Endodermal cell (in vitro differentiated cells): ENCODE data around the gene TLR1. TPM values are rescaled to one million over a fixed set of nuclear protein-coding genes. Genes with fewer than 3 reads are reported as not detected.
"Not testable (repeated sequence)": the region's sequence is repeated elsewhere in the genome, so short reads cannot be mapped to it uniquely, and the experiment has no call there.

Experiments used
- DNase-seq: peaks from one replicate; pipeline ENCODE4 v3.0.0-alpha.2; 2017
- H3K27ac ChIP-seq: 2 replicates; pipeline ENCODE4 v1.5.1; 2013; ENCODE audit warnings: mild to moderate bottlenecking, low read depth, low read length, moderate library complexity
- H3K27me3 ChIP-seq: 2 replicates; pipeline ENCODE4 v1.6.1; 2013; ENCODE audit warnings: mild to moderate bottlenecking, low read length, moderate library complexity; ENCODE audit not compliant: insufficient read depth, control insufficient read depth, poor library complexity, severe bottlenecking
- H3K36me3 ChIP-seq: 2 replicates; pipeline ENCODE4 v1.7.0; 2013; ENCODE audit warnings: mild to moderate bottlenecking, low read length, moderate library complexity; ENCODE audit not compliant: control insufficient read depth, insufficient read depth
- H3K4me1 ChIP-seq: one replicate; pipeline ENCODE4 v1.7.0; 2013; ENCODE audit warnings: low read length; ENCODE audit not compliant: control insufficient read depth, insufficient read depth
- H3K4me3 ChIP-seq: 2 replicates; pipeline ENCODE4 v1.5.1; 2013; ENCODE audit warnings: mild to moderate bottlenecking, low read length, moderate library complexity
- H3K9ac ChIP-seq: 2 replicates; pipeline ENCODE4 v1.6.1; 2013; ENCODE audit warnings: mild to moderate bottlenecking, low read length, moderate library complexity; ENCODE audit not compliant: poor library complexity, severe bottlenecking; ENCODE audit errors: extremely low read depth
- H3K9me3 ChIP-seq: 2 replicates; pipeline ENCODE4 v1.6.1; 2013; ENCODE audit warnings: mild to moderate bottlenecking, low read length, moderate library complexity; ENCODE audit not compliant: control insufficient read depth
- H3K27ac Mint-ChIP-seq: 2 replicates; pipeline ENCODE4 v1.8.0; 2020; ENCODE audit warnings: mixed read lengths
- H3K27me3 Mint-ChIP-seq: 2 replicates; pipeline ENCODE4 v1.8.0; 2021; ENCODE audit warnings: mild to moderate bottlenecking, mixed read lengths; ENCODE audit not compliant: insufficient read depth
- H3K36me3 Mint-ChIP-seq: 2 replicates; pipeline ENCODE4 v1.8.0; 2020; ENCODE audit warnings: low read depth, mixed read lengths
- H3K4me1 Mint-ChIP-seq: 2 replicates; pipeline ENCODE4 v1.8.0; 2020; ENCODE audit warnings: mixed read lengths
- H3K4me3 Mint-ChIP-seq: 2 replicates; pipeline ENCODE4 v1.8.0; 2020; ENCODE audit warnings: mild to moderate bottlenecking, moderate library complexity, mixed read lengths
- H3K9me3 Mint-ChIP-seq: 2 replicates; pipeline ENCODE4 v1.8.0; 2020; ENCODE audit warnings: mild to moderate bottlenecking, mixed read lengths
- WGBS, 2 experiments: methylation state at CpG; one replicate each; pipeline versions ENCODE4 v1.1.5 to v1.1.7; 2013; ENCODE audit warnings: missing lambda C conversion rate in 2 of 2, mixed read lengths in 1 of 2; ENCODE audit not compliant: insufficient coverage in 1 of 2, insufficient read length in 1 of 2; 5-methylcytosine and 5-hydroxymethylcytosine counted together
- total RNA-seq, 2 donors: library from RNA; stranded (reverse); fragmentation: NEBNext Ultra II Directional in 1 of 2; extraction: Animal tissue kit (Norgen Biotek cat#: 25700) in 1 of 2; gene quantifications; 2 replicates in 1 of 2; 3 replicates in 1 of 2; pipeline ENCODE4 v1.2.1, GENCODE V29; 2021
- TF ChIP-seq, protein P1 (sequence below): fragments of 200-600 bp; sonication (generic); conservative IDR thresholded peaks from 2 replicates; pipeline ENCODE4 v1.5.0; 2021; ENCODE audit warnings: antibody characterized with exemption, mild to moderate bottlenecking

Gene TLR1
- total RNA-seq, 2 donors from 2014 or later, result 0.09 TPM; not detected in 1

DNA sequence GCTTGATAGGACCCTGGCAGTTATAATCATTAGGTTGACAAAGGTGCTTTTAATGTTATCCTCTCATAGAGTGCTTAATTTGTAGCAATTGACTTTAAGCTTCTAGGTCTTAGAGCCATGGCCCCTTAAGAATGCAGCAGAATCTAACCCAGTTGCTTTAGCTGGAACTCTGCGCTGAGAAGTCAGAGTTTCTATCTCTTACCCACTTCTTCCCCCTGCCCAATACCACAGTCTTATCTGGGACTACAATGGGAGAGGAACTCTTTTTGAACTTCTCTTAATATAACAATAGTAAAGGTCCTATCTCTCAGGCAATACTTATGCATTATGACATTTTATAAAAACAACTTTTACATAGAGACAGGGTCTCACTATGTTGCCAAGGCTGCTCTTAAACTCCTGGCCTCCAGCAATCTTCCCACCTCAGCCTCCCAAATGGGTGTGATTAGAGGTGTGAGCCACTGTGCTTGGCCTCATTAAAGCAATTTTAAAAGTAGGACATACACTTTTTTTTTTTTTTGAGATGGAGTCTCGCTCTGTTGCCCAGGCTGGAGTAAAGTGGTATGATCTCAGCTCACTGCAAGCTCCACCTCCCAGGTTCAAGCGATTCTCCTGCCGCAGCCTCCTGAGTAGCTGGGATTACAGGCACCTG, 23.6 kb downstream of the TLR1 start:
- no peak for DNase-seq

DNA sequence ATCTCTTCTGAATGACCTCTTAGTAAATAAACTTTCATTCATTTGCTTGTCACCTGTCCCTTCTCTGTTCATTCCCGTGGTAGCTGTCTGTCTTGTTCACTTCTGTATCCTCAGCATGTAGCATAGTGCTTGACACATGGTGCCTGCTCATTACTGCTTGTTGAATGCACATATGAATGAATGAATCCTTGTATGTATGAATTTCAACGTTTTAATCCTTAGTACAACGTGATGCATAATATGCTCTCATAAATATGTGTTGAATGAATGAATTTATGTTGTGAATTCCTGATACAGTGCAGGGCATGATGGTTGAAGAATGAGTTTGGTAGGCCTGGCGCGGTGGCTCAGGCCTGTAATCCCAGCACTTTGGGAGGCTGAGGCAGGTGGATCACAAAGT, 24.8 kb downstream of the TLR1 start:
- no peaks in the 10 kb centered on the region for H3K4me1 ChIP-seq
- H3K4me3 ChIP-seq, result no peak overlapping the region
- no peak overlapping the region for H3K9ac ChIP-seq
- no peaks in the 10 kb centered on the region for H3K27me3 ChIP-seq
- H3K36me3 ChIP-seq, result no peaks in the 10 kb centered on the region
- 92 to 96% methylated on average over 4 to 5 of the region's 5 CpGs for WGBS, 2 experiments
- no peaks in the 10 kb centered on the region for H3K36me3 Mint-ChIP-seq
- peaks cover 2% of the 10 kb centered on the region for H3K27me3 Mint-ChIP-seq
- TF ChIP-seq, protein P1, sequence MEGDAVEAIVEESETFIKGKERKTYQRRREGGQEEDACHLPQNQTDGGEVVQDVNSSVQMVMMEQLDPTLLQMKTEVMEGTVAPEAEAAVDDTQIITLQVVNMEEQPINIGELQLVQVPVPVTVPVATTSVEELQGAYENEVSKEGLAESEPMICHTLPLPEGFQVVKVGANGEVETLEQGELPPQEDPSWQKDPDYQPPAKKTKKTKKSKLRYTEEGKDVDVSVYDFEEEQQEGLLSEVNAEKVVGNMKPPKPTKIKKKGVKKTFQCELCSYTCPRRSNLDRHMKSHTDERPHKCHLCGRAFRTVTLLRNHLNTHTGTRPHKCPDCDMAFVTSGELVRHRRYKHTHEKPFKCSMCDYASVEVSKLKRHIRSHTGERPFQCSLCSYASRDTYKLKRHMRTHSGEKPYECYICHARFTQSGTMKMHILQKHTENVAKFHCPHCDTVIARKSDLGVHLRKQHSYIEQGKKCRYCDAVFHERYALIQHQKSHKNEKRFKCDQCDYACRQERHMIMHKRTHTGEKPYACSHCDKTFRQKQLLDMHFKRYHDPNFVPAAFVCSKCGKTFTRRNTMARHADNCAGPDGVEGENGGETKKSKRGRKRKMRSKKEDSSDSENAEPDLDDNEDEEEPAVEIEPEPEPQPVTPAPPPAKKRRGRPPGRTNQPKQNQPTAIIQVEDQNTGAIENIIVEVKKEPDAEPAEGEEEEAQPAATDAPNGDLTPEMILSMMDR, result no peak
- no peak overlapping the region for H3K27ac Mint-ChIP-seq
- H3K9me3 ChIP-seq, result no peaks in the 10 kb centered on the region
- H3K4me3 Mint-ChIP-seq, result no peak overlapping the region
- no peak for DNase-seq
- no peaks in the 10 kb centered on the region for H3K4me1 Mint-ChIP-seq
- H3K9me3 Mint-ChIP-seq, result no peaks in the 10 kb centered on the region
- no peak overlapping the region for H3K27ac ChIP-seq

More for the DNA sequence above, 23.6 kb downstream of the TLR1 start:
- Histone ChIP-seq H3K4me1 (no peaks in the 10 kb centered on the region), H3K4me3 (no peak overlapping the region), H3K9me3 (no peaks in the 10 kb centered on the region), H3K27ac (no peak overlapping the region), H3K36me3 (no peaks in the 10 kb centered on the region), H3K9ac (no peak overlapping the region), H3K27me3 (no peaks in the 10 kb centered on the region)
- Mint-ChIP-seq H3K9me3 (no peaks in the 10 kb centered on the region), H3K36me3 (no peaks in the 10 kb centered on the region), H3K27me3 (peaks cover 2% of the 10 kb centered on the region), H3K4me3 (no peak overlapping the region), H3K27ac (no peak overlapping the region), H3K4me1 (no peaks in the 10 kb centered on the region)
- TF ChIP-seq, protein P1, result no peak
- WGBS, 2 experiments, result 92 to 100% methylated on average over 3 to 4 of the region's 4 CpGs

DNA sequence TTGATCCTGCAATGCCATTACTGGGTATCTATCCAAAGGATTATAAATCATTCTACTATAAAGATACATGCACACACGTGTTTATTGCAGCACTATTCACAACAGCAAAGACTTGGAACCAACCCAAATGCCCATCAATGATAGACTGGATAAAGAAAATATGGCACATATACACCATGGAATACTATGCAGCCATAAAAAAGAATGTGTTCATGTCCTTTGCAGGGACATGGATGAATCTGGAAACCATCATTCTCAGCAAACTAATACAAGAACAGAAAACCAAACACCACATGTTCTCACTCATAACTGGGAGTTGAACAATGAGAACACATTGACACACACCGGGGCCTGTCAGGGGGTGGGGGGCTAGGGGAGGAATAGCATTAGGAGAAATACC, 26.7 kb downstream of the TLR1 start:
- DNase-seq, H3K27ac Mint-ChIP-seq, H3K36me3 Mint-ChIP-seq, H3K27me3 Mint-ChIP-seq, H3K9ac ChIP-seq, H3K4me3 ChIP-seq, H3K4me1 ChIP-seq, H3K36me3 ChIP-seq, H3K9me3 Mint-ChIP-seq, H3K27ac ChIP-seq, H3K9me3 ChIP-seq, H3K4me1 Mint-ChIP-seq, H3K27me3 ChIP-seq, H3K4me3 Mint-ChIP-seq: not testable (repeated sequence)
- whole genome bisulfite sequencing, 2 experiments, result 60 to 92% methylated on average over 1 to 2 of the region's 2 CpGs

DNA sequence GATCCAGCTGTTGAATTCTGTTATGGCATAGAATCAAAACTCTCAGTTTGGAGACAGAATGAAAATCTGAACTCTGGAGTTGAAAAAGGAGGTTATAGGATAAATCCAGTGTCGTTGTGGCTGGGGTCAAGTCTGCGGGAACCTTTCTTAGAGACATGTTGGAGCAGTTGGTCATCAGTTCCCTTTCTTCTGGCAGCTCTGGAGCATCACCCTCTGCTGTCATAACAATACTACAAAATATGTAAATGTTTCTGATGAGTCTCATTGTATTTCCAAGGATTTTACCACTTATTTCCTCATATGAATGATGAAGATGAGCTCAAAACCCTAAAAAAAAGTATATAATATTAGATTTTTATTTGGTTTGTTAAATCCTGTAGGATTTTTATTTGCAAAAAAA, 29.3 kb downstream of the TLR1 start:
- Mint-ChIP-seq H3K27me3 (no peaks in the 10 kb centered on the region), H3K36me3 (no peaks in the 10 kb centered on the region), H3K27ac (no peak overlapping the region), H3K4me3 (no peak overlapping the region), H3K9me3 (no peaks in the 10 kb centered on the region), H3K4me1 (no peaks in the 10 kb centered on the region)
- TF ChIP-seq, protein P1, result no peak
- Histone ChIP-seq H3K9me3 (no peaks in the 10 kb centered on the region), H3K27ac (no peak overlapping the region), H3K27me3 (no peaks in the 10 kb centered on the region), H3K36me3 (no peaks in the 10 kb centered on the region), H3K9ac (no peak overlapping the region), H3K4me3 (no peak overlapping the region), H3K4me1 (no peaks in the 10 kb centered on the region)
- 92 to 94% methylated on average over 2 of the region's 2 CpGs for WGBS, 2 experiments
- DNase-seq, result no peak
